ENCODE measurements around the gene NPIPA7.
"Not testable (repeated sequence)": the region's sequence is repeated elsewhere in the genome, so short reads cannot be mapped to it uniquely, and the experiment has no call there.

Gene NPIPA7

DNA sequence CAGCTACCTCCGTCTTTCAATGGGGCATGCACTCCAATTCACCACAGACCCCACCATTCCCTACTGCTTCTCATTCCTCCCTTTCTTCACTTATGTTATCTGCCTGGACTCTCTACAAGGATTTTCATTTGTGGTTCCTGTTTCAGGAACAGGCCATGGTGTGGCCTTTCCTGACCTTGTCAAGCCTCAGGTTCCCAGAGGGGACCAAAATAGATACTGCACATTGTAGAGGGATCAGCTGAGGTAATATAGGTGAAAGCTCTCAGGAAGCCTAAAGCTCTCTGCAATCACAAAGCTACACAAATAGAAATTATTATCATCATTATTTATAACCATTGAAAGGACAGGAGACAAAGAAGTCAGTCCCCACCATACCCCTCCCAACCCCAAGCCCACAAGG is 41.6 kb downstream of the NPIPA7 start:
- not testable (repeated sequence) for DNase-seq

DNA sequence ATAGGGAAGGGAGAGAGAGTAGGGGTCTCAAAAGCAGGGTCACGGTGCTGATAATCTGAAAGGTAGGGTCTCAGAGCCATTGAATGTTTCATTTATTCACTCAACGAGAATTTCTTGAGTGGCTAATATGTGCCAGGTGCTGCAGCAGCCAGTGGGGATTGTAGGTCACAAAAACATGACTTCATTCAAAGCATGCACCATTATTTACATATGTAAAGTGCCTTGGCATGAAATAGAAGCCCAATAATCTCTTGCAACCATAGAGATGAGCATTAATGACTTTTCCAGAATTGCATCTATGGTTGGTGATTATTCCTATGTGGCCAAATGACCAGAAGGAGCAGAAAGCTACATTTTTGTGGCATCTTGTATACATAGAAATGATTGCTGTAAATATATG is 46.2 kb downstream of the NPIPA7 start:
- DNase-seq, result not testable (repeated sequence)

DNA sequence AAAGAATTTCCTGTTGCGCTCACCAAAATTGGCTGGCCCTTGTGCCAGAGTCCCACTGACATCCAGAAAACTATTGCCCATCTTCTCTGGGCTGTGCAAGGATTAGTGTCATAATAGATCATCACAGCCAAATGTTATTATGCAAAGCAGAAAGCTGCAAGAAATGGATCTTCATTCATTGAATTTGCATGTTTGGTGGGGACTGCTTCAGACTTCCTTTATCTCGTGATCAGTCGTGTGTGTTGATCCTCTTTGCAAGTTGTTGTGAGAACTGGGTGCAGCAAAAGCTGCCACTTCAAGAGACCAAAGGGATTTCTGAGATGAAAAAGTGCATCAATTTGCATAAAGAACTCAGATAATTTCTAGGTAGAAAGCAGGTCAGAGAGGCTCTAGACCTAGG is 52.2 kb downstream of the NPIPA7 start:
- not testable (repeated sequence) for DNase-seq

DNA sequence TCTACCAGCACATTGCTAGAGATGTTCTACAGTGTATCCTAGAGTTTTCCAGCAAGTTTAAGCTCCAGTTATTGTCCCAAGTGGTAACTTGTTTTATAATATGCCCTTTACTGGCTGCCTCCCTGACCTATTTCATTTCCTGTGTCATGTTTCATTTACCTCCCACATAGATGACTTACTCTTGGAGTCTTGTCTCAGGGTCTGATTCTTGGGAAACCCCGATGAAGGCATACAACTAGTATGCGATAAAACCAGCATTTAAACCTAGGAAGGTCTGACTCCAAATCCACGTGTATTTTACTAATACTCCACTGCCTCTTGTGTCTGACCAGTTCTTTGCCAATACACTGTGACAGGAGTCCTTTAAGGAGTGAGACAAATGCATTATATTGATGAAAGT is 55.8 kb downstream of the NPIPA7 start:
- DNase-seq, result not testable (repeated sequence)

DNA sequence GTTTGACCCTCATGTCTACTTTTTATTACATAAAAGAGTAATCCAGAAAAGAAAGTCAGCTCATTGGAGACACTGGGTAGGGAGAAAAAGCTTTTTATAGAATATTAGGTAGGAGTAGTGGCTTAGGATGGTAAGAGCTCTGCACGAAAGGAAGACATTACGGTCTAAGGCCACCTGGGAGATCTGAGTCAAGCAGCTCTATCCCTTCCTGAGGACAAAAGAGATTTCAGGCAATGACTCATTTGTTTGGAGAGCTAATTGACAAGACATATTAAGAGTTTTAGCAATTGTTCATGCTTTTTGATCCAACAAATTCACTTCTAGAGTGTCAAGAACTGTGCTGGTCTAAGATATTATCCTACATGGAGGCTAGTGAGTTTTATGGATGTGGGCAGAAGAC is 62.5 kb downstream of the NPIPA7 start:
- DNase-seq, result not testable (repeated sequence)
